Measurements from ENCODE around the gene TOM1L1. TPM values are rescaled to one million over a fixed set of nuclear protein-coding genes. Genes with fewer than 3 reads are reported as not detected.

TOM1L1 gene
- total RNA-seq, 1 donor from 2014 or later = 16.7 TPM

GRCh38 chr17:55002458-55002857 lies 101.8 kb downstream of the TOM1L1 start:
- no peaks in the 10 kb centered on the region for H3K9me3 Mint-ChIP-seq (ENCODE audit: unreplicated experiment)
- H3K4me1 Mint-ChIP-seq (ENCODE audit: unreplicated experiment) = no peaks in the 10 kb centered on the region
- H3K27me3 Mint-ChIP-seq (ENCODE audit: unreplicated experiment) = no peaks in the 10 kb centered on the region
- no peak for DNase-seq (ENCODE audit: low spot score)
- no peaks in the 10 kb centered on the region for H3K36me3 Mint-ChIP-seq (ENCODE audit: low read depth, unreplicated experiment)
- TF ChIP-seq CTCF (IDR thresholded peaks at IDR 0.05; ENCODE audit: unreplicated experiment) = no peak
- H3K27ac Mint-ChIP-seq (ENCODE audit: unreplicated experiment) = no peak overlapping the region
- no peak overlapping the region for H3K4me3 Mint-ChIP-seq (ENCODE audit: unreplicated experiment)

GRCh38 chr17:55004484-55004883 lies 103.8 kb downstream of the TOM1L1 start:
- no peak overlapping the region for H3K4me3 Mint-ChIP-seq (ENCODE audit: unreplicated experiment)

GRCh38 chr17:55005520-55005919 lies 104.9 kb downstream of the TOM1L1 start:
- no peak overlapping the region for H3K27ac Mint-ChIP-seq (ENCODE audit: unreplicated experiment)
- no peak overlapping the region for H3K4me3 Mint-ChIP-seq (ENCODE audit: unreplicated experiment)
- no peak for DNase-seq (ENCODE audit: low spot score)
- no peaks in the 10 kb centered on the region for H3K4me1 Mint-ChIP-seq (ENCODE audit: unreplicated experiment)
- no peaks in the 10 kb centered on the region for H3K9me3 Mint-ChIP-seq (ENCODE audit: unreplicated experiment)
- H3K27me3 Mint-ChIP-seq (ENCODE audit: unreplicated experiment) = no peaks in the 10 kb centered on the region
- TF ChIP-seq CTCF (IDR thresholded peaks at IDR 0.05; ENCODE audit: unreplicated experiment) = peak; percentile 70
- H3K36me3 Mint-ChIP-seq (ENCODE audit: low read depth, unreplicated experiment) = no peaks in the 10 kb centered on the region

More at GRCh38 chr17:55004484-55004883, 103.8 kb downstream of the TOM1L1 start:
- H3K9me3 Mint-ChIP-seq (ENCODE audit: unreplicated experiment) = no peaks in the 10 kb centered on the region
- H3K36me3 Mint-ChIP-seq (ENCODE audit: low read depth, unreplicated experiment) = no peaks in the 10 kb centered on the region
- no peaks in the 10 kb centered on the region for H3K4me1 Mint-ChIP-seq (ENCODE audit: unreplicated experiment)
- no peak overlapping the region for H3K27ac Mint-ChIP-seq (ENCODE audit: unreplicated experiment)
- TF ChIP-seq CTCF (IDR thresholded peaks at IDR 0.05; ENCODE audit: unreplicated experiment) = no peak
- H3K27me3 Mint-ChIP-seq (ENCODE audit: unreplicated experiment) = no peaks in the 10 kb centered on the region
- DNase-seq (ENCODE audit: low spot score) = no peak

Other genes with a start within 250 kb of the TOM1L1 start
- 38.0 TPM for gene COX11, start 67.8 kb downstream of the TOM1L1 start, total RNA-seq (ENCODE audit: unreplicated experiment)
- 7.5 TPM for gene STXBP4, start 67.9 kb downstream of the TOM1L1 start, total RNA-seq (ENCODE audit: unreplicated experiment)

Data from endothelial cell (in vitro differentiated cells).